GM18507 (cell line): ENCODE measurements around the gene CLDN1.

ENCODE experiments used
- DNase-seq: peaks from one replicate; pipeline ENCODE4 v3.0.0; 2011; ENCODE audit warnings: low read depth; ENCODE audit not compliant: insufficient read length; ENCODE audit errors: extremely low spot score
- FAIRE-seq: peaks from 2 replicates; lab custom pipeline; 2011; peaks lifted over from hg19 to GRCh38; lab: Jason Lieb, UNC

Gene CLDN1

GRCh38 chr3:190321789-190322603, at the start of gene CLDN1:
Gene CLDN1, minus strand, starts transcription at chr3:190322446. Its CDS starts 240 bp downstream, at chr3:190322206.
- DNase-seq (peak; percentile 25), FAIRE-seq (no peak)

GRCh38 chr3:190371152-190371551, 48.9 kb upstream of the CLDN1 start:
- no peak for FAIRE-seq

GRCh38 chr3:190370369-190370768, 48.1 kb upstream of the CLDN1 start:
- FAIRE-seq: no peak
- no peak for DNase-seq

More at GRCh38 chr3:190371152-190371551, 48.9 kb upstream of the CLDN1 start:
- no peak for DNase-seq

- no peak for FAIRE-seq
- no peak for DNase-seq
Observed at GRCh38 chr3:190369668-190370295, 47.5 kb upstream of the CLDN1 start.

- no peak for DNase-seq
- no peak for FAIRE-seq
Observed at GRCh38 chr3:190368881-190369280, 46.6 kb upstream of the CLDN1 start.

- no peak for DNase-seq
- FAIRE-seq: no peak
Observed at GRCh38 chr3:190366133-190366532, 43.9 kb upstream of the CLDN1 start.

- FAIRE-seq: no peak
Observed at GRCh38 chr3:190362258-190362657, 40.0 kb upstream of the CLDN1 start.

GRCh38 chr3:190361791-190362190, 39.5 kb upstream of the CLDN1 start:
- DNase-seq: no peak

More at GRCh38 chr3:190362258-190362657, 40.0 kb upstream of the CLDN1 start:
- no peak for DNase-seq

GRCh38 chr3:190360228-190360627, 38.0 kb upstream of the CLDN1 start:
- no peak for DNase-seq
- FAIRE-seq: no peak

More at GRCh38 chr3:190361791-190362190, 39.5 kb upstream of the CLDN1 start:
- no peak for FAIRE-seq

GRCh38 chr3:190359813-190360212, 37.6 kb upstream of the CLDN1 start:
- FAIRE-seq (no peak), DNase-seq (no peak)

- no peak for FAIRE-seq
- DNase-seq: no peak
Observed at GRCh38 chr3:190357468-190357867, 35.2 kb upstream of the CLDN1 start.

- no peak for FAIRE-seq
- no peak for DNase-seq
Observed at GRCh38 chr3:190356246-190356645, 34.0 kb upstream of the CLDN1 start.

- DNase-seq: no peak
- no peak for FAIRE-seq
Observed at GRCh38 chr3:190352861-190353457, 30.7 kb upstream of the CLDN1 start.

GRCh38 chr3:190346541-190346940, 24.3 kb upstream of the CLDN1 start:
- FAIRE-seq: no peak
- DNase-seq: no peak

GRCh38 chr3:190345878-190346277, 23.6 kb upstream of the CLDN1 start:
- FAIRE-seq (no peak), DNase-seq (no peak)

- DNase-seq (no peak), FAIRE-seq (no peak)
Observed at GRCh38 chr3:190345027-190345821, 23.0 kb upstream of the CLDN1 start.

GRCh38 chr3:190340071-190340470, 17.8 kb upstream of the CLDN1 start:
- DNase-seq: no peak
- FAIRE-seq: no peak

- FAIRE-seq: no peak
- no peak for DNase-seq
Observed at GRCh38 chr3:190339130-190339529, 16.9 kb upstream of the CLDN1 start.

GRCh38 chr3:190338717-190339116, 16.5 kb upstream of the CLDN1 start:
- FAIRE-seq (no peak), DNase-seq (no peak)

- no peak for FAIRE-seq
- DNase-seq: no peak
Observed at GRCh38 chr3:190337301-190337700, 15.1 kb upstream of the CLDN1 start.
